Naive thymus-derived CD8-positive, alpha-beta T cell (primary cell): Measurements from ENCODE around the gene IFFO2. TPM values are rescaled to one million over a fixed set of nuclear protein-coding genes. Genes with fewer than 3 reads are reported as not detected.
"Not testable (repeated sequence)": the region's sequence is repeated elsewhere in the genome, so short reads cannot be mapped to it uniquely, and the experiment has no call there.

Experiments used
- ATAC-seq, 2 donors: fragments of 150-1000 bp; cut with Tn5 transposase in 1 of 2; sonication (Bioruptor Pico), chemical (Tn5 transposase) in 1 of 2; 1 replicate in 1 of 2; 2 replicates in 1 of 2; pipeline ENCODE4 v1.10.0; 2021; ENCODE audit warnings: mild to moderate bottlenecking in 2 of 2, moderate library complexity in 2 of 2
- POLR2A ChIA-PET: fragments of 350-600 bp; sonication (Branson Sonifier 250); formaldehyde crosslinking; loops from one replicate; lab custom pipeline; 2021; ENCODE audit warnings: antibody characterized with exemption; lab: Charles Lee
- DNase-seq, 10 donors: peaks; one replicate each; pipeline versions ENCODE4 v3.0.0 to v3.0.0-alpha.2; 2020 to 2022
- H3K27ac Mint-ChIP-seq, 10 donors: one replicate each; pipeline ENCODE4 v1.8.0; 2020 to 2022; ENCODE audit warnings: mild to moderate bottlenecking in 10 of 10, mixed read lengths in 10 of 10, moderate library complexity in 4 of 10, inconsistent platforms in 1 of 10
- H3K27me3 Mint-ChIP-seq, 5 donors: one replicate each; pipeline ENCODE4 v1.8.0; 2021 to 2022; ENCODE audit warnings: mixed read lengths in 5 of 5
- H3K36me3 Mint-ChIP-seq, 3 donors: one replicate each; pipeline ENCODE4 v1.8.0; 2020 to 2022; ENCODE audit warnings: mixed read lengths in 3 of 3, mild to moderate bottlenecking in 2 of 3, inconsistent platforms in 1 of 3
- H3K4me1 Mint-ChIP-seq, 4 donors: one replicate each; pipeline ENCODE4 v1.8.0; 2021 to 2022; ENCODE audit warnings: mixed read lengths in 4 of 4
- H3K4me3 Mint-ChIP-seq, 10 donors: one replicate each; pipeline ENCODE4 v1.8.0; 2020 to 2022; ENCODE audit warnings: mild to moderate bottlenecking in 10 of 10, mixed read lengths in 10 of 10, moderate library complexity in 6 of 10, inconsistent platforms in 1 of 10
- H3K9me3 Mint-ChIP-seq, 9 donors: one replicate each; pipeline ENCODE4 v1.8.0; 2020 to 2022; ENCODE audit warnings: mixed read lengths in 9 of 9, mild to moderate bottlenecking in 3 of 9, inconsistent platforms in 1 of 9, moderate library complexity in 1 of 9
- polyA plus RNA-seq, 3 donors: library from polyadenylated mRNA; unstranded; fragments of 300-500 nt; fragmentation: Illumina TruSeq; gene quantifications; one replicate each; pipeline ENCODE4 v1.2.3, GENCODE V29; 2021
- total RNA-seq, 8 experiments: library from RNA in 2 of 8; stranded (reverse) in 2 of 8; gene quantifications; one replicate each; pipeline ENCODE4 v1.2.3 and lab custom pipeline; 2021 to 2026

The IFFO2 gene
- total and polyA plus RNA-seq, 5 experiments from 2014 or later: 1.6 to 30.7 (median 4.4) TPM

DNA sequence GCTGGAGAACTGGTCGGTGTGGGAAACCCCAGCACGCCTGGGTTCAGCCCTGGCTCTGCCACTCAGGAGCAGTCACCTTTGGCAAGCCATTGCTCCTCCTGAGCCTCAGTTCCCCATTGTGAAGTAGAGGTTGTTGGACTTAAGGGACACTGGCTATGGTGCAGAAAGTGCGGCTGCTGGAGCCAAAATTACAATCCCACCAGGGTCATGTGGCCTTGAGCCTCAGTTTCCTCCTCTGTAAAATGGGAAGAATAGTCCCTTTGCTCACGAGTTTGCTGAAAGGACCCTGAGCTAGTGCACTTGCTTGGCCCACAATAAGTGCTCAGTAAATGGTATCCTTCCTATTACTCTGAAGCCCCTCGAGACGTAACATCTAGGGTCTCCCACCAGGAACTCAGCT, 82.4 kb downstream of the IFFO2 start:
- no peaks in the 10 kb centered on the region for H3K9me3 Mint-ChIP-seq
- H3K4me1 Mint-ChIP-seq: no peaks in the 10 kb centered on the region
- H3K27me3 Mint-ChIP-seq: no peaks in the 10 kb centered on the region
- no peak for ATAC-seq
- no peak overlapping the region for H3K27ac Mint-ChIP-seq
- no peak for DNase-seq
- H3K36me3 Mint-ChIP-seq: no peaks in the 10 kb centered on the region
- POLR2A ChIA-PET: no interaction called here
- H3K4me3 Mint-ChIP-seq: no peak overlapping the region

DNA sequence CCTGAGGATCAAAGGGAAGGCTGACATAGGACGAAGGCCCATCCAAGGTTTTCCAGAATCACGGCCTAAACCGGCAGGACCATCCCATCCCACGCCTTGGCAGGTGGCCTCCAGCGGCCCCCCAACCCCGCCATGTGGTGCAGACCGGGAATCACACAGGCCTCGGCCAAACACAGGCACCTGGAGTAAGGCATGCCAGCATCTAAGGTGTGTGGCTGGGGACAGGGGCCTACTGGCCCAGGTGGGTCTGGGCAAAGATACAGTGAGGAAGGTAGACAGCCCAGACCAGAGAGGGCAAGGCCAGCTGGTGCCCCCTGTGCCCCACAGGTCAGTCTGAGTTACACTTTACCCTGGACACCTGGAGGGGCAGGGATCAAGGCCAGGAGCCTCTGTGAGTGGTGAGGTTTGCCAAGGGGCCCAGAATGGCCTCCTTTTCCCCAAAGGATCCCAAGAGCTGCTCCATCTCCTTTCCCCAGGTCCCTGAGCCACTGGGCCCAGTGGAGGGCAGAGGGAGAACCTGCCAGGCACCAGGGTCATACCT, 84.3 kb downstream of the IFFO2 start:
- no peaks in the 10 kb centered on the region for H3K4me1 Mint-ChIP-seq
- H3K27me3 Mint-ChIP-seq: peaks cover 0 to 3% (median 0%) of the 10 kb centered on the region in 5 donors

DNA sequence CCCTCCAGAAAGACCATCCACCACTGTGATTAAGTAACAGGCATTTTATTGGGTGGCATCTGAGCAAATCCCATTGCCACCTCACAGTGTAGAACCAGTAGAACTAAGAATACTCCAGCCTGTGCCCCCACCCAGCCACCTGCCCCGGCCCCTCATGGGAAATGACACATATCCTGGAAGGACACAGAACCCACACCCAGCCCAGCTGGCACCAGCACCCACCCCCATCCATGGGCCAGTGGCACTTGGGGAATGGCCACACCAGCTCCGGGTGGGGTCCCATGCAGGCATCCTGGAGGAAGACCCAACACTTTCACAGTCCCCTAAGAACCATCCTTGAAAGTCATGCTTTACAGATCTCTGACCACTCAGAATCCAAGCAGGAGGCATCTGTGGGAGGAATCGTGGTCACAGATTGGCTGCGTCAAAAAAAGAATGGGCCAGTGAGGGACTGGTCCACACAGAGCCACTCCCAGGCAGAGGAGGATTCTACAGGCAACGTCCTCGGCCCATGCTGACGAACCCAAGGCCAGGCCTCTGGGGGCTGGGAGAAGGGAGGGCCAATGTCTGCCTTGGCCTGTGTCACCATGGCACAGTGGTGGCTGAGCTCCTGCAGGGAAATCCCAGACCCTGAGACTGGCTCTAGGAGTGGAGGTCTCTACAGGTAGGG, 84.9 kb downstream of the IFFO2 start:
- POLR2A ChIA-PET: no interaction called here
- ATAC-seq: no peak
- H3K27ac Mint-ChIP-seq: no peak overlapping the region
- no peak overlapping the region for H3K4me3 Mint-ChIP-seq
- no peaks in the 10 kb centered on the region for H3K9me3 Mint-ChIP-seq
- peaks cover 0 to 8% (median 6%) of the 10 kb centered on the region in 5 donors for H3K27me3 Mint-ChIP-seq
- no peaks in the 10 kb centered on the region for H3K36me3 Mint-ChIP-seq
- H3K4me1 Mint-ChIP-seq: no peaks in the 10 kb centered on the region
- DNase-seq: no peak

More for the DNA sequence above, 84.3 kb downstream of the IFFO2 start:
- H3K36me3 Mint-ChIP-seq: no peaks in the 10 kb centered on the region
- POLR2A ChIA-PET: no interaction called here
- no peak overlapping the region for H3K27ac Mint-ChIP-seq
- H3K4me3 Mint-ChIP-seq: no peak overlapping the region
- no peaks in the 10 kb centered on the region for H3K9me3 Mint-ChIP-seq
- no peak for DNase-seq
- no peak for ATAC-seq

DNA sequence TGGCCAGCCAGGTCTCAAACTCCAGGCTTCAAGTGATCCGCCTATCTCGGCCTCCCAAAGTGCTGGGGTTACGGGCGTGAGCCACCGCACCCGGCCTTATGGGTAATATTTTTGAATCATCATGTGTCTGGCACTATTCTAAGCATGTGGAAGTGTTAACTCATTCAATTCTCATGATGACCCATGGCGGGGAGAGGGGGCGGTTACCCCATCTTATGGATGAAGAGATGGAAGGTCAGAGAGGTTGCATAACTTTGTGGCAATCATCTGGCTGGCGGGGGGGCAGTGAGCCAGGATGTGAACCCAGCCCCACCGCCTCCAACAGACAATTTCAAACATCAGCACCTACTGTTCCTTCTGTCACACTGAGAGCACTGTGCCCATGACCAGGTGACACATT, 85.5 kb downstream of the IFFO2 start:
- DNase-seq (no peak), ATAC-seq (no peak)
- POLR2A ChIA-PET: no interaction called here
- no peak overlapping the region for H3K27ac Mint-ChIP-seq
- H3K4me3 Mint-ChIP-seq: no peak overlapping the region
- no peaks in the 10 kb centered on the region for H3K36me3 Mint-ChIP-seq
- H3K9me3 Mint-ChIP-seq: no peaks in the 10 kb centered on the region
- no peaks in the 10 kb centered on the region for H3K4me1 Mint-ChIP-seq
- H3K27me3 Mint-ChIP-seq: peaks cover 0 to 8% (median 8%) of the 10 kb centered on the region in 5 donors

DNA sequence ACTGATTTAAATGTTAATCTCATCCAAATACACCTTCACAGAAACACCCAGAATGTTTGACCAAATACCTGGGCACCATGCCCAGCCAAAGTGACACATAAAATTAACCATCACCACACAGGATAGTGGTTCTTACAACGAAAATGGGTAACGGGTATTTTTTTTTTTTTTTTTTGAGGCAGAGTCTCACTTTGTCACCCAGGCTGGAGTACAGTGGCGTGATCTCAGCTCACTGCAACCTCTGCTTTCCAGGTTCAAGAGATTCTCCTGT, 85.9 kb downstream of the IFFO2 start:
- POLR2A ChIA-PET, H3K4me1 Mint-ChIP-seq, H3K27ac Mint-ChIP-seq, DNase-seq, ATAC-seq, H3K36me3 Mint-ChIP-seq, H3K4me3 Mint-ChIP-seq, H3K9me3 Mint-ChIP-seq: not testable (repeated sequence)
- peaks cover 0 to 12% (median 11%) of the 10 kb centered on the region in 5 donors for H3K27me3 Mint-ChIP-seq

DNA sequence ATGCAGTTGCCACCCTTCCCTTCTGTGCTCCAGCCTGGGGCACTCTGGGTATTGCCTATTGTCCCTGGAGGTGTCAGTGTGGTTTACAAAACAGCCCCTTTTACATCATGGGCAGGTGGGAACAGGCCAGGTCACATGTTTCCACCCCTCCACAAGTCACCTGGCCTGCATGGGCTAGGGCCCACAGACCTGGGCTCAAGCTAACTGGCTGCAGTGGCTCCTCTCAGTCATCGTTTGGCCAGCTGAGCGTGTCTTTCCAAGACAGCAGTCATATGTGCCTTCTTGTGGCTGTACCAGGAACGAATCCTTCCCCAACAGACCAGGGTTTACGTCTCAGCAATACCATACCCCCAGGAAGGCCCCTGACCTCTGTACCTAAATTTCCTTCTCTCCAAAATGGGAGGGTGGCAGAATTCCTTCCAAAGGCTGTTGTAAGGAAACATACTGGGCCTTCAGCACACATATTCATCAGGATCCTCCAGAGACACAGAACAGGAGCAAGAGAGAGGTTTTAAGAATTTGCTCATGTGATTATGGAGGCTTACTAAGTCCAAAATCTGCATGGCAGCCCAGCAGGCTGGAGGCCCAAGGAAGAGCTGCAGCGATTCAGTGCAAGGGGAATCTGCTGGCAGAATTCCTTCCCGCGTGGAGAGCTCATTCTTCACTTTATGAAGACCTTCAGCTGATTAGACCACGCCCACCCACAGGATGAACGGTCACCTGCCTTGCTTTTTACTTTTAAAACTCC, 86.5 kb downstream of the IFFO2 start:
- POLR2A ChIA-PET: no interaction called here
- no peaks in the 10 kb centered on the region for H3K4me1 Mint-ChIP-seq

DNA sequence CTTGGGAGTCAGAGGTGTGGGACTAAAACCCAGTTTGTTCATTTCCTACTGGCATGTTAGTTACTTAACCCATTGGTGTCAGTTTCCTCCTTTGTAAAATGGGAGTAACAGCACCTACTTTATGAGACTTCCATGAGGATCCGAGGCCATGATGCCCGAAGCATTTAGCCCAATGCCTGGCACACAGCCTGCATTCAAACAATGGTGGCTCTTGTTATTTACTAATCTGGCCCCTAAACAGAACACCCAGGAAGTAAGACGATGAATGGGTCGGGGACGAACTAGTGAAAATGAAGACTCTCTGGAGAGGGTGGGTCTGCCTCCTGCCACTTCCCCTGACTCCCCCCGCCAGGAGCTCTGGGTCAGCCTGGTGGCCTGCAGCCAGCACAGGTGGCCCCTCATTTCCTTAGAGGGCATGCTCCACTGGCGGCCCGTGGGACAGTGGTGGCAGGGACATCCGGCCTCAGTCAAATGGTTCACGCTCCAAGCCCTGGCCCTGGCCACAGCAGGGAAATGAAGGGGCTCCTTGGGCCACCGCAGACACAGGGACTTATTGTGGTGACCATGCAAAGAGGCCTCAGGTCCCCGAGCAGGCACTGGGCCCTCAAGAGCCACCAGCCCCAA, 87.6 kb downstream of the IFFO2 start:
- Mint-ChIP-seq H3K27ac (peak overlapping the region in 1 of 10 donors; percentile 67), H3K9me3 (no peaks in the 10 kb centered on the region), H3K36me3 (no peaks in the 10 kb centered on the region), H3K4me3 (no peak overlapping the region), H3K27me3 (peaks cover 0 to 16% (median 13%) of the 10 kb centered on the region in 5 donors), H3K4me1 (no peaks in the 10 kb centered on the region)
- POLR2A ChIA-PET: no interaction called here
- no peak for ATAC-seq
- DNase-seq: no peak

More for the DNA sequence above, 86.5 kb downstream of the IFFO2 start:
- DNase-seq (no peak), ATAC-seq (no peak)
- Mint-ChIP-seq H3K9me3 (no peaks in the 10 kb centered on the region), H3K36me3 (no peaks in the 10 kb centered on the region), H3K27me3 (peaks cover 0 to 16% (median 13%) of the 10 kb centered on the region in 5 donors), H3K27ac (no peak overlapping the region), H3K4me3 (no peak overlapping the region)

DNA sequence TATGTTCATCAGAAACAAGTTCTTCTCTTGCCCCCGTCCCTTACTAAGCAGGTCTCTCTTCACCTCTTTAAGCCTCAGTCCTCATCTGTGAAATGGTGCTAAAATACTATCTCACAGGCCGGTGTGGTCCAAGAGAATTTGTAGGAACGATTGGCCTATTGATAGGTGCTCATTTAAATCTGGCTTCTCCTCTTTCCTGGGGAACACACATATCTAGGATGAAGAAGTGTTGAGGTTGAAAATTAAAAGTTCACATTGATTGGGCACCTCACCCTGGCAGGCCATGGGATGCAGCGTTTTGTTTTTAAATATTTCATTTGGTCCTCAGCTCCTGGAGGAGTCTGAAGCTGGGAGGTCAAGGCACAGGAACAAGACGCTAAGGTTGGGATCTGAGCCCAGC, 88.1 kb downstream of the IFFO2 start:
- H3K36me3 Mint-ChIP-seq: no peaks in the 10 kb centered on the region

DNA sequence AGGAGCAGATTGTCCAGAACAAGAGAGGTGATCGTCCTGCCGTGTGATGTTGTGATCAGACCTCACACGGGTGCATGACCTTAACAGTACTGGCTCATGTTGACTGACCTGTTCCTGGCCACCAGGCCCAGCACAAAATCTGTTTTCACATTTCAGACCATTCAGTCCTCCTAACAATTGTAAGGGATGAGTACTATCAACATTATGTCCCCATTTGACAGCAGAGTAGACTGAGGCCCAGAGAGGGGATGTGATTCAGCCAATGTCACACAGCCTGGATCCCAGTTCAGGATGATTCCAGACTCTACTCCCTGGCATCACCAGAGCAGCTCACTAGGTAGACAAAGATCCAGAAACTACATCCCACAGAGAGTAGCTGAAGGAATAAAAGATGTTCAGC, 89.6 kb downstream of the IFFO2 start:
- H3K4me3 Mint-ChIP-seq: no peak overlapping the region
- no peaks in the 10 kb centered on the region for H3K4me1 Mint-ChIP-seq
- no peaks in the 10 kb centered on the region for H3K9me3 Mint-ChIP-seq
- no peak for DNase-seq
- POLR2A ChIA-PET: no interaction called here
- H3K27ac Mint-ChIP-seq: no peak overlapping the region
- ATAC-seq: no peak
- H3K36me3 Mint-ChIP-seq: no peaks in the 10 kb centered on the region
- H3K27me3 Mint-ChIP-seq: peaks cover 0 to 17% (median 14%) of the 10 kb centered on the region in 5 donors

More for the DNA sequence above, 88.1 kb downstream of the IFFO2 start:
- Mint-ChIP-seq H3K27ac (no peak overlapping the region), H3K9me3 (no peaks in the 10 kb centered on the region), H3K4me1 (no peaks in the 10 kb centered on the region), H3K4me3 (no peak overlapping the region), H3K27me3 (peaks cover 0 to 16% (median 13%) of the 10 kb centered on the region in 5 donors)
- POLR2A ChIA-PET: no interaction called here
- no peak for ATAC-seq
- no peak for DNase-seq

DNA sequence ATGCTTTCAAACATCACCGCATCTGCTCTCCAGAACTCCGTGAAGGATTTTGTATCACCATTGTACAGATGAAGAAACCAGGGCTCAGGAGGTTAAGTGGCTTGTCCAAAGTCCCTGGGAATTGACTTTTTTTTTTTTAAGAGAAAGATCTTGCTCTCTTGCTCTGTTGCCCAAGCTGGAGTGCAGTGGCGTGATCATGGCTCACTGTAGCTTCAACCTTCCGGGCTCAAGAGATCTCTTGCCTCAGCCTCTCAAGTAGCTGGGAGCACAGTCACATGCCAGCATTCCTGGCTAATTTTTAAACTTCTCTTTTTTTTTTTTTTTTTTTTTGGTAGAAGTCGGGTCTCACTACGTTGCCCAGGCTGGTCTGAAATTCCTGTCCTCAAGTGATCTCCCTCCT, 90.2 kb downstream of the IFFO2 start:
- Mint-ChIP-seq H3K36me3 (no peaks in the 10 kb centered on the region), H3K27me3 (peaks cover 0 to 17% (median 14%) of the 10 kb centered on the region in 5 donors), H3K4me3 (no peak overlapping the region), H3K27ac (peak overlapping the region in 1 of 10 donors; percentile 29), H3K9me3 (no peaks in the 10 kb centered on the region), H3K4me1 (no peaks in the 10 kb centered on the region)
- POLR2A ChIA-PET: interaction anchor here (0.7 kb wide), 1 partner anchor 901 kb away, joined by 4 read pairs; no protein-coding TSS in a partner anchor
- DNase-seq (no peak), ATAC-seq (no peak)

DNA sequence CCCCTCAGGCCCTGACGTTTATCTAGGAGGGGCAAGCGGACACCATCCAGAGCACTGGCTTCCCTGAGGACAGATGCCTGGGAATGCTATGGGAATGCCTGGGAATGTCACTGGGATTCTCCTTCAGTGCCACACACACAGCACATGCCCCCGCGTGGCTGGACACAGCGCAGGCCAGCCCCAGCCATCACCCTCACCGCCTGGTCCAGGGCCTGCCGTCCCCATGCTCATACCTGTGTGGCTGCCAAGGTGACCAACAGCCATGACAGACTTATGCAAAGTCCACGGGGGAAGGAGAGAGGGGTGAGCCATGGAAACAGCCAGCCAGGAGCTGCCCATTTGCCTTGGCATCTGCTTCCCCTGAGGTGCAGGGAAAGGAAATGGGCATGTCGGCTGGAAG, 91.3 kb downstream of the IFFO2 start:
- ATAC-seq (no peak), DNase-seq (no peak)
- H3K27me3 Mint-ChIP-seq: peaks cover 0 to 17% (median 14%) of the 10 kb centered on the region in 5 donors
- no peak overlapping the region for H3K27ac Mint-ChIP-seq
- POLR2A ChIA-PET: no interaction called here
- H3K4me1 Mint-ChIP-seq: no peaks in the 10 kb centered on the region
- H3K36me3 Mint-ChIP-seq: no peaks in the 10 kb centered on the region
- H3K4me3 Mint-ChIP-seq: no peak overlapping the region
- H3K9me3 Mint-ChIP-seq: no peaks in the 10 kb centered on the region

DNA sequence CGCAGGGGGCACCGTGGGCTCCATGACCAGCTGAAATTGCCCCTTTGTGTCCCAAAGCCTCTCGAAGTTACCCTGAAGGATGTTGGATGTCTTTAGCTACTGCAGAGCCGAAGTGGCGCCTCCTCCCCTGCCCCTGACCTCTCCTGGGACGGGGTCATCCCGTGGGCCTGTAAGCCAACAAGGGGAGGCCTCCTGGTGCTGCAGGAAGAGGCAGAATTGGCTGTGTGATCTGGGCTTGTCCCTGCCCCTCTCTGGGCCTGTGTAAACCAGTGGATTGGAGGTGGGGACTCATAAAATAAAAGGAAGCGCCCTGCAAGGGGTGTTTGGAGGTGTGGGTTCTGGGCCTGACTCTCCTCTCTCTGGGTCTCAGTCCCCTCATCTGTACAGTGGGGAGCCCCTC, 94.9 kb downstream of the IFFO2 start:
- no peak overlapping the region for H3K4me3 Mint-ChIP-seq
- no peaks in the 10 kb centered on the region for H3K36me3 Mint-ChIP-seq
- H3K27me3 Mint-ChIP-seq: peaks cover 0 to 10% (median 8%) of the 10 kb centered on the region in 5 donors
- DNase-seq (no peak), ATAC-seq (no peak)
- POLR2A ChIA-PET: no interaction called here
- no peaks in the 10 kb centered on the region for H3K9me3 Mint-ChIP-seq
- no peaks in the 10 kb centered on the region for H3K4me1 Mint-ChIP-seq
- peak overlapping the region in 1 of 10 donors; percentile 29 for H3K27ac Mint-ChIP-seq

DNA sequence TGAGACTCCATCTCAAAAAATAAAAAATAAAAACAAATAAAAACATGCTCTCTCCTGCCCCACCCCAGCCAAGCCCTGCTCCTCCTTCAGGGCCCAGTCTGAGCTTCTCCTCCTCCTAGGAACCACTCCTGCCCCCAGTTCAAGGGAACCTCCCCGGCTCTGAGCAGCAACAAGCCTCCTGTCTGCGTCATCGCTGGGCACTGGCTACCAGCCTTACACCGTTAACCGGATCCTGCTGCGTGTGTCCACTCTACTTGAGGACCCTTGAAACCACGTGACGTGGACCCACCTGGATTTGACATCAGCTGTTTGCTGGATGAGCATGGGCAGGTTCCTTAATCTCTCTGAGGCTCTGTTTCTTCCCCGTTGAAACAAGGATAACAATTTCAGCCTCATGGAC, 95.4 kb downstream of the IFFO2 start:
- Mint-ChIP-seq H3K27me3 (peaks cover 3 to 13% (median 10%) of the 10 kb centered on the region in 5 donors), H3K9me3 (no peaks in the 10 kb centered on the region), H3K4me1 (no peaks in the 10 kb centered on the region), H3K27ac (no peak overlapping the region), H3K36me3 (no peaks in the 10 kb centered on the region), H3K4me3 (no peak overlapping the region)
- DNase-seq: no peak
- POLR2A ChIA-PET: no interaction called here
- no peak for ATAC-seq
